Measurements from ENCODE around the gene DAB1.

- no peak for TF ChIP-seq ARNT (IDR thresholded peaks at IDR 0.05)
- no peak for TF ChIP-seq FOXM1 (IDR thresholded peaks at IDR 0.05; ENCODE audit: borderline replicate concordance)
- TF ChIP-seq SP1 (IDR thresholded peaks at IDR 0.05): no peak
- no peak for TF ChIP-seq PKNOX1 (IDR thresholded peaks at IDR 0.05)
- no peak for TF ChIP-seq NFRKB (IDR thresholded peaks at IDR 0.05)
- TF ChIP-seq BHLHE40 (IDR thresholded peaks at IDR 0.05; ENCODE audit: borderline replicate concordance): no peak
- TF ChIP-seq HDGF (IDR thresholded peaks at IDR 0.05; ENCODE audit: borderline replicate concordance): no peak
- TF ChIP-seq CTBP1 (IDR thresholded peaks at IDR 0.05; ENCODE audit: borderline replicate concordance): no peak
- TF ChIP-seq FOXK2 (IDR thresholded peaks at IDR 0.05): no peak
- no peak for TF ChIP-seq FOXA1 (IDR thresholded peaks at IDR 0.05)
These were observed 173.8 kb downstream of the DAB1 start for GRCh38 chr1:57250021-57250420.
